AG04449 (cell line): ENCODE results near the gene LRP10.

Experiments
- CTCF ChIA-PET: fragments of 350-600 bp; formaldehyde crosslinking; extraction: SDS; loops from one replicate; lab custom pipeline; 2021; ENCODE audit warnings: antibody characterized with exemption; lab: Yijun Ruan, JAX
- POLR2A ChIA-PET: fragments of 400-600, 350-600 bp; formaldehyde crosslinking; extraction: SDS; loops from one replicate; lab custom pipeline; 2020; ENCODE audit warnings: antibody characterized with exemption, inconsistent platforms; lab: Yijun Ruan, JAX
- DNase-seq: peaks from one replicate; pipeline ENCODE4 v3.0.0-alpha.2; 2010; ENCODE audit warnings: low read depth, low spot score
- H3K4me3 ChIP-seq: 2 replicates; pipeline ENCODE4 v1.5.1; 2011; ENCODE audit warnings: low read depth, mild to moderate bottlenecking, control low read depth, low read length
- CTCF ChIP-seq: IDR thresholded peaks from one replicate; pipeline ENCODE4 v1.5.1; 2011; ENCODE audit warnings: mild to moderate bottlenecking, moderate library complexity, low read length, control low read depth, inconsistent platforms; ENCODE audit not compliant: insufficient read depth; ENCODE audit errors: missing control alignments

LRP10 gene

GRCh38 chr14:22923746-22924145 lies 52.2 kb downstream of the LRP10 start:
- CTCF ChIA-PET = interaction anchor here (0.9 to 6.2 kb wide), 6 partner anchors 11 to 145 kb away, joined by 3 to 27 read pairs (median 3); no protein-coding TSS in a partner anchor
- no peak for DNase-seq
- no peak overlapping the region for H3K4me3 ChIP-seq
- POLR2A ChIA-PET = no interaction called here
- TF ChIP-seq CTCF = no peak

- no peak for TF ChIP-seq CTCF
- H3K4me3 ChIP-seq = no peak overlapping the region
- DNase-seq = no peak
- POLR2A ChIA-PET = no interaction called here
- CTCF ChIA-PET = interaction anchor here (0.9 to 6.2 kb wide), 4 partner anchors 24 to 133 kb away, joined by 3 to 27 read pairs (median 10); partner anchors contain the start of gene LRP10
These were observed 54.0 kb downstream of the LRP10 start for GRCh38 chr14:22925513-22925912.

- POLR2A ChIA-PET = no interaction called here
- DNase-seq = no peak
- no peak overlapping the region for H3K4me3 ChIP-seq
- no peak for TF ChIP-seq CTCF
- CTCF ChIA-PET = interaction anchor here (0.9 to 6.2 kb wide), 5 partner anchors 25 to 132 kb away, joined by 3 to 27 read pairs (median 5); partner anchors contain the start of gene LRP10
These were observed 54.8 kb downstream of the LRP10 start for GRCh38 chr14:22926316-22926715.

- POLR2A ChIA-PET = interaction anchor here (0.9 to 2.2 kb wide), 8 partner anchors 9 to 130 kb away, joined by 3 to 24 read pairs (median 4); partner anchors contain the start of genes AJUBA and RBM23
- no peak for TF ChIP-seq CTCF
- peak overlapping the region; percentile 100 for H3K4me3 ChIP-seq
- no peak for DNase-seq
- CTCF ChIA-PET = interaction anchor here (0.8 to 6.2 kb wide), 20 partner anchors 9 to 371 kb away, joined by 3 to 100 read pairs (median 12); partner anchors contain the start of genes AJUBA, CDH24, LRP10 and RBM23
These were observed 56.9 kb downstream of the LRP10 start for GRCh38 chr14:22928237-22929103.

- peak within 1 kb of the TSS; percentile 100 for H3K4me3 ChIP-seq
- ChIA-PET CTCF (interaction anchor here (0.8 to 4.5 kb wide), 36 partner anchors 10 to 537 kb away, joined by 3 to 100 read pairs (median 8); partner anchors contain the start of genes AJUBA, CDH24, HAUS4 and LRP10), POLR2A (interaction anchor here (0.8 to 2.2 kb wide), 10 partner anchors 10 to 129 kb away, joined by 3 to 24 read pairs (median 3); partner anchors contain the start of genes AJUBA, HAUS4 and RBM23)
- no peak for TF ChIP-seq CTCF
- peak; percentile 99 for DNase-seq
These were observed 57.8 kb downstream of the LRP10 start, which contains the start of gene PRMT5 for GRCh38 chr14:22929104-22929960. TSS of gene PRMT5 (minus strand) at chr14:22929376. CDS start at chr14:22929361, 15 bp downstream.
